Stromal cell of bone marrow (primary cell): Measurements from ENCODE around the gene AMFR.
"Not testable (repeated sequence)": the region's sequence is repeated elsewhere in the genome, so short reads cannot be mapped to it uniquely, and the experiment has no call there.

ENCODE experiments used
- DNase-seq: peaks from one replicate; pipeline ENCODE4 v3.0.0-alpha.2; 2012; ENCODE audit warnings: low read depth

AMFR gene

DNA sequence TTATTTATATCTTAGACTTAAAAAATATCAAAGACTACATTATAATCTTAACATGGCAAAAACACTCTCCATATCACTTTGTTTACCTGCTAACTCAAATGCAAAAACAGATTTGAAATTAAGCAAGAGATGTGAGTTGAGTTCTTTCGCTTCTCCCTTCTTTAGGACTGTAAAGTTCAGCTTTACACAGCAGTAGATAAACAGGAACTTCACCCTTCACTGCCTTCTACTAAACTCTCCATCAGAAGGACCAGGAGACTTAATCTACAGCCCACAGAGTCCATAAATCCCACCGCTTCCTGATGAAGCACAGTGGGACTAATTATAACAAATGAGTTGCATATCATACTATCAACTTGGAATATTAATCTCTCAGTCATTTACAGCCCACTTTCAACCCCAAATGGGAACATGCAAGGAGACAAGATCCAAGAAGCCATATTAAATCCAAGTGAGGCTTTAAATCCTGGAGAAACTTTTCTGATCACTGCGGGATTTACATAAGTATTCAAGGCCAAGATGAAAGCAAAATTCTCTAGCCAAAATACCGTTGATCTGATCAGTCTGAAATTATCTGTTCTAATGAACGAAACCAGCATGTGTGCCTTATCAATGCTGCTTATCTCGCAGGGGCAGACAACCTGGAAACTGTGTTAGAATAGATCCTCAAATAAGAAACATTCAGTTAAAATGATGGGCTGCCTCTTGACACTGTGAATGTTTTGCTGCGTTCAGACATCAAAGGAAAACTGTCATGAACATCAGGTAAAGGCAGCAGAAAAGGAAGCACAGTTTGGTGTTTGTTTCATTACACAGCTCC is 1.6 kb downstream of the AMFR start:
- DNase-seq: no peak

DNA sequence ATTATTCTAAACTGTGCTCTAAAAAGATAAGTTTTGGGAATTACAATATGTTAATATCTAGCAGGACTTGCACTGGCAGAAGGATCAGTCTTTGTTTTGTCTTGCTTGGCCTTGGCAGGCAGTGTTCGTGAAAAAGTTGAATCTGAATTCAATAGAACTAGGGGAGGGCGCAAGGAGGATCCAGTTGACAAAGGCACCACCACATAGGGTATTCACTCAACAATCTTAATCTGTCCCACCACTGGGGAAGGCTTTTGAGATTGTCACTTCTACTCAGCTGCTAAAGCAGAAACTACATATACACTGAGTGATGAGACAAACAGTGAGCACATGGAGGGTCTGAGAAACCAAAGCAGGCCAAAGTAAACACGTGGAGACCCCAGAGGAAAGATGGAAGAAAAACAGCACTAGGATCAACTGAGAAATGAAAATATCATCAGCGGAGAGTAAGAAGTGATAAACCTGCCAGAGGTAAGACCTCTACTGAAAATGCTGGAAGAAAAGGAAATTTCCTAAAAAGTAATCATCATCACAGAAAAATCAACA is 2.4 kb downstream of the AMFR start:
- DNase-seq: no peak

DNA sequence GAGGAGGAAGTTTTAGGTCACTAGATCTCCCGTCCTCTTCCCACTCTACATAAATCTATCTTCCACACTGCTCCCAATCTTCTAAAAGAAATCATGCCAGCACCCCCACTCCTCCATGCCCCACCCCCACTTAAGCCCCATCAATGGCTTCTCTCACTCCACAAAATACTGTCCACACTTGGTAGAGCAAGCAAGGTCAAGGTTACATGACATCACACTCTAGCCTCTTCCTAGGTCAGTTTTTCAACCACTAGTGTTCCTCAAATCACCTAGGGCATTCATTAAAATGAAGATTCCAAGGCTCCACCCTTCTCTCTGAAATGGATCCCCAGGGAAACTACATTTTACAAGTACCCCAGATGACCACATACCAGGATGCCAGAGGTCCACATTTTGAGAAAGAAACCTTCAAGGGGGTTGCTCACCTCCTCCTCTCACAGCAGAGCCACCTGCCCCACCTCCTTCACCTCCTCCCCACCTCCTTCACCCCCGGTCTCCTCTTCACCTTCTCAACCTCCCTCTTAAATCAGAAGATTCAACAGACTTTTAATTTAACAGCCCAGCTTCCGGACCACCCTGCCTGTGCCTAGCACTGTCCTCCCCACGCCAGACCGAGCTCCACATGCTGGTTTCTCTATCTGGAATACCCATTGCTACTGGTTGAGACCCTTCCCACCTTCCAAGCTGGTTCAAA is 3.2 kb downstream of the AMFR start:
- no peak for DNase-seq

DNA sequence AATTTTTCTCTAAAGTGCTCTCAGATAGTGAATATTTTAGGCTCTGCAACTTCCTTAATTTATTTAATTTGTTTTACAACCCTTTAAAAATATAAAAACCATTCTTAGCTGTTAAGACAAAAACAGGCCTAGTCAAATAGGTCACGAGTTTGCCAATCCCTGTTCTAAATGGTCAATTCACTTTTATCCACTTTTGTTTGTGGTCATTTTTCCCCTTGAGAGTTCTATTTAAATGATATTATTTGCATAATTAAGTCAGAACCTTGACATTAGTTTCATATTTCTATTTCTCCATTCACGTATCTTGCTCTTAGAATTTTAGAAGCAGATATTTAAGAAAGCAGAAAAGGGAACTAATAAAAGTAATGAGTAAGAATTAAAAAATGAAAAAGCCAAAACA is 4.0 kb downstream of the AMFR start:
- DNase-seq: no peak

DNA sequence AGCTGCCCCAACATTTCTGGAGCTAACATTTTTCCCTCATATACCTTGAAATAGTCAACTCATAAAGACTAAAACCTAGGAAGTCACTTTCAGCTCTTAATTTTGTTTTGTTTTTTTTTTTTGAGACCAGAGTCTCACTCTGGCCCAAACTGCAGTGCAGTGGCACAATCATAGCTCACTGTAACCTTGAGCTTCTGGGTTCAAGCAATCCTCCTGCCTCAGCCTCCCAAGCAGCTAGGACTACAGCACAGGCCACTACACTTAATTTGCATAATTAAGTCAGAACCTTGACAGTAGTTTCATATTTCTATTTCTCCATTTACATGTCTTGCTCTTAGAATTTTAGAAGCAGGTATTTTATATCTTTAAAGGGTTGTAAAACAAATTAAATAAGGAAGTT is 4.7 kb downstream of the AMFR start:
- no peak for DNase-seq

DNA sequence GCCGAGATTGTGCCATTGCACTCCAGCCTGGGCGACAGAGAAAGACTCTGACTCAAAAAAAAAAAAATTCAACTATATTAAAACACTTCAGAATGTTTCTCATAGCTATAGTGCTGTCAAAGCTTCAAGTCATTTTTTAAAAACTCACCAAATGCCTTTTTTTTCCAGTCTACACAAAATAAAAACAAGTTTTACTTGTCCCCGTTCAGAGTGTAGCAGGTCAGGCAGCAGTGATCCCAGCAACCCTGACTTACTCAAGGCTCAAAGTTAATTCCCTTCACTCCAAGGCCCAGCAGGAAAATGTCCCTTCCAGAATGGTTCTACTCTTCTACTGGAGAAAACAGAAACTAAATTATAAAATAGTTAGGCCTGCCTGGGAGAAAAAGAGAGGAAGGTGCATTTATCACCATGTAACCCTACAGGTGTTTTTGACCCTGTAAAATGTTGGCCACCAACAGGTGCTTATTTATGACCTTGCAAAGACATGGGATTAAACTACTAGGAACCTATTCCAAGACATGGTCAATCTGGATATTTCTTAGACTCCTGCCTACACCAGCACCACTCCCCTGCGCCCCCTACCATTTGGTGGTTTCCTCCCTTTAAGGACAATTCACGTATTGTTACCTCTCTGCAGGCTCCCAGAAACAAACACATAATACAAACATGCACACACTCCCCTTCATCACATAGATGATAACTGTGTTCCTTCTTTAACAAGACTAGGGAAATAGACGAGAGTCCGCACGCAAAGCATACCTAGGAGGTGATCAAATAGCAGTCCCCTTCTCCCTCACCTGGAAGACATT is 5.4 kb downstream of the AMFR start:
- DNase-seq: no peak

DNA sequence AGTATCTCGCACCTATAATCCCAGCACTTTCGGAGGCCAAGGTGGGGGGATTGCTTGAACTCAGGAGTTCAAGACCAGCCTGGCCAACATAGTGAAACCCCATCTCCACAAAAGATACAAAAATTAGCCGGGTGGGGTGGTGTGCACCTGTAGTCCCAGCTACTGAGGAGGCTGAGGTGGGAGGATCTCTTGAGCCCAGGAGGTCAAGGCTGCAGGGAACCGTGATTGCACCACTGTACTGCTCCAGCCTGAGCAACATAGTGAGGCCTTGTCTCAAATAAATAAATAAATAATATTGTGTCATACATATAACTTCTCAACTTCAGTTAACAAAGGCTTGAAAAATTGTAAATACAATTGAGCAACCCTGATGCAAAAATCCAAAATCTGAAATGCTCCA is 8.2 kb downstream of the AMFR start:
- no peak for DNase-seq

DNA sequence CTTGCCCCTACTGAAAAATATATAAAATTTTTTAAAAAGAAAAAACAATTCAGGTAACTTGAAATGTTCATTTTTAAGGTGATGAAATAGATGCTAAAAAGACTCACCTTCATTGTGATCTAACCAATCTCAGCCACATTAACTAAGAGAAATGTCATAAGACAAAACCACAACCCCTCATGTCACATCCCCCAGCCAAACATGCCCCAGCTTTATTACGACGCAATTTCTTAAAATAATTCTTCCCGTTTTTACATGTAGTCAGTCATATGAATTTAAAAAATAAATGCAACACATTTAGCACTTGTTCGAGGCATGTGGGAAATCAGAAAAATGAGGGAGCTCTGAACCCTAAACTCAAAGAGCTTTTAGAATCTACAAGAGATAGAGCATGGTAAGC is 9.5 kb downstream of the AMFR start:
- DNase-seq: no peak

DNA sequence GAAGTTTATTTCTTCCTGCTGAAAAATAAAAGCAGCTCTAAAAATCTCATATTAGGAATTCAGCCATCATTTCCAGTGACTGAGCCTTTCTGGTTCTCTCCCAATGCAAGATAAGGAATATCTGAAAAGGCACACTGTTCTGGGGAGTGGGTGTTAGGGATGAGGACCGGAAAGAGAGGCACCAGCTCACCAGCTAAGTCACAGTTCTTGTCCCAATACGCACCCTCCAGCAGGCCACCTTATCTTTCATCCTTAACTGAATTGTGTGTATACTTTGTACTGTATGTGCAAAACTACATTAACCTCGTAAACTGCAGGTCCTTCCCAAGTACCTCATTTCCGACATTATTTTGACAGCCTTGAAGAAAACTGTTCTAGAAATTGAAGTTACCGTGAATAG is 11.0 kb downstream of the AMFR start:
- DNase-seq: no peak

DNA sequence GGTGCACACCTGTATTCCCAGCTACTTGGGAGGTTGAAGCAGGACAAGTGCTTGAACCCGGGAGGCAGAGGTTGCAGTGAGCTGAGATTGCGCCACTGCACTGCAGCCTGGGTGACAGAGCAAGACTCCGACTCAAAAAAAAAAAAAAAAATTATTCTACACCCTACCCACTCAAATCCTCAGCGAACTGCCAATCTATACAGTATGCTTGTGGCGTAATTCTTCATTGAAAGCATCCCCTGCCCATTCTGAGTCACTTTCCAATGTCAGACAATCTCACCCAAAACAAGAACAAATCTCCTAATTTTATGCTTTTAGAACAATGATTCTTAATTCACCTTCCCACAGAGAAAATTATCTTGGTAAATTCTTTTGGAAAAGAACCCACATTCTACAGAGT is 12.0 kb downstream of the AMFR start:
- DNase-seq: no peak

DNA sequence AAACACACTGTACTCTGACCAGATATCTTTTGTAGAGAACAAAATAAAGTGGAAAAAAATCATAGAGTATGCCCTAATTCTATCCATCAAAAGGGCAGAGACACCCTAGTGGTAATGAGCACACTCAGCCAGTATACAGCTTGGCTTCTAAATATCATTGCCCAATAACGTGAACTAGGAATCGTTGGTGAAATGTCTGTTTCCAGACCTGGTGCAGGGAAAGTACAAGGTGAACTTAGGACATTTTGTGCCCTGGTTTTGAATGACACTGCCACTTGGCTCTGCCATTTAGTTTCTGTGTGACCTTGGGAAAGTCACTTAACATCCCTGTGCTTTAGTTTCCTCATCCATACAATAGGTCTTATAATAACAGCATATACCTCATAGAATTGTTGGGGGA is 13.7 kb downstream of the AMFR start:
- DNase-seq: no peak

DNA sequence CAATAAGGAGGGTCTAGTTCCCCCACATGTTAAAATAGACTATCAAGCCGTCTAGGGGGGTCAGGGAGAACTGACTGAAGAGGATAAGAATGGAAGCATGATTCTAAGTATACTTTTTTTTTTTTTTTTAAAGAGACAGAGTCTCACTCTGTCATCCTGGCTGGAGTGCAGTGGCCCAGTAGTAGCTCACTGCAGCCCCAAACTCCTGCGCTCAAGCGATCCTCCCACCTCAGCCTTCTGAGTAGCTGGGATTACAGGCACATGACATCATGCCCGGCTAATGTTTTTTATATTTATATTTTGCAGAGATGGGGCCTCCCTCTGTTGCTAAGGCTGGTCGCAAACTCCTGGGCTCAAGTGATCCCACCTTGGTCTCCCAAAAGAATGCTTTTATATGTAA is 14.2 kb downstream of the AMFR start:
- no peak for DNase-seq

DNA sequence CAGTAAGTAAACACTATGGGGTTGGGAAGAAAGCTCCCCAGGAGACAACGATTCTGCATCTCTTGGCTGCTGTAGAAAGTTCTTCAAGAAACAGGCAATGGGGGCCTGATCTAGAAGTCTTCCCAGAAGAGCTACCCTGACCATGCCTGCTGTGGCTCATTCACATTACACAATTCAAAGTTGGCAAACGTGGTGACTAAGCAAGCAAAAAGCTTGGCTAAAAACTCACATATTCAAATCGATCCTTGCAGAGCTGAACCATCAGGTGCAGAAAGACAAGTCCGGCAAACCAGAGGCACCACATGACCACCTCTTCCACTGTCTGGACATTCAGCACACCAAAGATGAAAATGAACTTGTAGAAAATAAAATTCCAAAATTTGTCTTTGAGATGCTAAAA is 16.1 kb downstream of the AMFR start:
- no peak for DNase-seq

DNA sequence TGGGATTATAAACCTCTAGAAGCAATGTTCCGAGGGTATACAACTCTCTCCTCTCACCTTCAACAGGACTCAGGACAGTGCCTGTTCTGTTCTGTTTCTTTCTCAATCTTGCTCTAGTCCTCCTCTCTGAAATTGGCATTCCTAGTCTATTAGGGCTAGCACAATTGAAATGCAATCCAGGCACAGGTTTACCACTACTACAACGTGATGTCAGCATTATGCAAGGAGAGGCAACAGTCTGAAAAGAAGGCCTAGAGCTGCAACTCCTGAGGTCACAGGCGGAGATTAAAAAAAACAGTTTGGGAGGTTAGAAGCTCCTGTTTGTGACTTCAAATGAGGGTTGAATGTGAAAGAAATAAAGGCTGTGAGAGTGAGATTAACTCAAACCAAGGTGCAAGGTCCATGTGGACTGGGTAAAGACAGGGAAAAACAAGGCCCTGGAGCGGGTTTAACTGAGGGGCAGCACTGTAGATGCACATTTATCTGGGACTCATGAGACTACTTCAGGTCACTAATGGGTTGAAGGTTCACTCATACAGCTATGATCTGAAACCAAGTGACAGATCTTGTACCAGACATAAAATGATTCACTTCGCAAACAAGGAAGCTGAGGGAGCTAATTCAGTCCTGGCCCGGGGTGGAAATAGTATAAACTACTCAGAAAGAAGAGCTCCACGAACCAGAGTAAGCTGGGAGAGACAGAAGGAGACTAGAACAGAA is 16.8 kb downstream of the AMFR start:
- no peak for DNase-seq

DNA sequence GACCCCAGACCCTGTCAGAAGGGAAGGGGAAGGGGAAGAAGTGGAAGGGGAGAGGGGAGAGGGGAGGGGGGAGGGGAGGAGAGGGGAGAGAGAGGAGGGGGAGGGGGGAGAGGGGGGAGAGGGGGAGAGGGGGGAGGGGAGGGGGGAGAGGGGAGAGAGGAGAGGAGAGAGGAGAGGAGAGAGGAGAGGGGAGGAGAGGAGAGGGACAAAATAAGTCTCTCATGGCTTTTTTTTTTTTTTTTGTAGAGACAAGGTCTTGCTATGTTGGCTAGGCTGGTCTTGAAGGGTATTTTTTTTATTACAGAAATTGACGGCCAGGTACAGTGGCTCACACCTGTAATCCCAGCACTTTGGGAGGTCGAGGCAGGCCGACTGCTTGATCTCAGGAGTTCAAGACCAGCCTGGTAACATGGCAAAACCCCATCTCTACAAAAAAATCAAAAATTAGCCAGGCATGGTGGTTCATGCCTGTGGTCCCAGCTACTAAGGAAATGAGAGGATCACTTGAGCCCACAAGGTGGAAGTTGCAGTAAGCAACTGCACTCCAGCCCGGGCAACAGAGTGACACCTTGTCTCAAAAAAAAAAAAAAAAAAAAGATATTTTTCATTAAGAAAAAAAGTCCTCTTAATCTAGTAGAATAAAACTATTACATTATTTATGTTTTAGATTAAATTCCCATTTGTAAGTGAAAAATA is 19.2 kb downstream of the AMFR start:
- no peak for DNase-seq

DNA sequence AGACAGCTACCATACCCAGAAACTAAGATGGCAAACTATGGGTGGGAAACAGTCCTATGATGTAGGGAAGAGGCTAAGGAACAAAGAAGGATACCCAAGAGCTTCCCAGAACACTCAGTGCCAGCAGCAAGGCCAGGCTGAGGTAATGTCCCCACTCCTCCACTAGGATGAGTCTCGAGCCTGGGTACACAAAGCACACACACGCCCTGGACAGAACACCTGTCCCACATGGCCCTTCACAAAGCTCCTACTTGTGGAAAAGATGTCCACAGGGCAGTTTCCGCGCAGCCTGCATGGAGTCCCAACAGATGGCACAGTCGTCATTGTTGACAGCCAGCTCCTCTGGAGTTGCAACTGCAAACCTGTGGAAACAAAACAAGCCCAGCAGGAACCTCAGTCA is 23.9 kb downstream of the AMFR start:
- DNase-seq: no peak

DNA sequence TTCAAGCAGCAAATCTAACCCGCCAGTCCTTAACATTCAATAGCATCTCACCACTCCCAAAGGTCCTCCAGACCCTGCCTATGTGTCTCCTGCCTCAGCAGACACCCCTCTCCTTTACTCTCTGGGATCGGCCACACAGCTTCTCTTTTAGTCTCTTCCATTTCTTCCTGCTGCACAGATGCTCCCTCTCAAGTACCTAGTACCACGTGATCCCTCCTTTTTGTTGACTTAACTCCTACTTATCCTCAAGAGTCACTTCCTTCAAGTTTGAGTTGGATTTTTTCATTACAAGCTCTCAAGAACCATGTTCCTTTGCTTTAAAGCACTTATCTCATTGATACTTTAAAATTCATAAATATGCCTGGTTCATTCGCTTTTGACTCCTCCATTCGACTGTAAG is 24.9 kb downstream of the AMFR start:
- DNase-seq: no peak

DNA sequence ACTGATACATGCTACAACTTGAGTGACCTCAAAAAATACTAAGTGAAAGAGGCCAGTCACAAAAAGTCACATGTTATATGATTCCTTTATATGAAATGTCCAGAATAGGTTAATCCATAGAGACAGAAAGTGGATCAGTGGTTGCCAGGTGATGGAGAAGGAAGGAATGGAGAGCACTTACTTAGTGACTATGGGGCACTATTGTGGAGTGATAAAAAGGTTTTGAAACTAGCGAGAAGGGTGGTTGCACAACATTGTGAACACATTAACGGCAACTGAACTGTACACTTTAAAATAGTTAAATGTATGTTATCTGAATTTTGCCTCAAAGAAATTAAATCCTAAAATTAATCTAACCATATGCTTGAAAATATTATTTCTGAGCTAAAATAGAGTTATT is 25.9 kb downstream of the AMFR start:
- no peak for DNase-seq

DNA sequence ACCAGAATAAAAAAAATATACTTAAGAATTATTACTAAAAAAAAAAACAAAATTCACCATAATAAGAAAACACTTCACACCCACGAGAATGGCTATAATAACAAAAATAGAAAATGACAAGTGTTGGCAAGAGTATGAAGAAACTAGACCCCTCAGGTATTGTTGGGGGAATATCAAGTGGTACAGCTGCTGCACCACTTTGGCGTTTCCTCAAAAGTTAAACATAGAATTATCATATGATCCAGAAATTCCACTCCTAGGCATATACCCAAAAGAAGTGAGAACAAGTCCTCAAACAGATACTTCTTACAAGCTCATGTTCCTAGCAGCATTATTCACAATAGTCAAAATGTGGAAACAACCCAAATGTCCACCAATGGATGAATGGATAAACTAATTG is 26.3 kb downstream of the AMFR start:
- no peak for DNase-seq

DNA sequence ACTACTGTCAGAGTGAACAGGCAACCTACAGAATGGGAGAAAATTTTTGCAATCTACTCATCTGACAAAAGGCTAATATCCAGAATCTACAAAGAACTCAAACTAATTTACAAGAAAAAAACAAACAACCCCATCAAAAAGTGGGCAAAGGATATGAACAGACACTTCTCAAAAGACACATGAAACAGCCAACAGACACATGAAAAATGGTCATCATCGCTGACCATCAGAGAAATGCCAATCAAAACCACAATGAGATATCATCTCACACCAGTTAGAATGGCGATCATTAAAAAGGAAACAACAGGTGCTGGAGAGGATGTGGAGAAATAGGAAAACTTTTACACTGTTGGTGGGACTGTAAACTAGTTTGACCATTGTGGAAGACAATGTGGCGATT is 28.6 kb downstream of the AMFR start:
- not testable (repeated sequence) for DNase-seq

DNA sequence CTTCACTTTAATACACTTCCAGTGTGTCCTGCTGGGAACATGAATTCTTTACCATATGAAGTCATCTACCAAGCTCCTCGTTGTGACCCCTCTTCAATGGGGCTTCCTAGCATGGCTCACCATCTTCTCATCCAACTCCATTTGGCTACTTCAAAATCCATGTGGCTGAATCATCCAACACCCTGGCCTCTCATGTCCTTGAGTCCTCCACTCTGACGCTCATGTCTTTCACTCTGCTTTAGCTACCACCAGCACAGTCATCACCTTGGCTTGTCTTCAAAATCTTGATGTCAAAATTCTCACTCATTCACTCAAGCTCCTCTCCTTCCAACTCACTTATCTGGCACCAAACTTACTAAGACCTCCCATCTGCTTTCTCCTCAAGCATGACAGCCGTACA is 35.8 kb downstream of the AMFR start:
- DNase-seq: peak; percentile 94
